ENCODE results near the gene TLR3. TPM values are rescaled to one million over a fixed set of nuclear protein-coding genes. Genes with fewer than 3 reads are reported as not detected.

TLR3 gene
- total and polyA plus RNA-seq, 10 of the 15 experiments (the other 5 are each of a cell fraction or from before 2014, with no cell fraction given) = under 0.01 to 0.05 (median 0.03) TPM; not detected in 7

DNA sequence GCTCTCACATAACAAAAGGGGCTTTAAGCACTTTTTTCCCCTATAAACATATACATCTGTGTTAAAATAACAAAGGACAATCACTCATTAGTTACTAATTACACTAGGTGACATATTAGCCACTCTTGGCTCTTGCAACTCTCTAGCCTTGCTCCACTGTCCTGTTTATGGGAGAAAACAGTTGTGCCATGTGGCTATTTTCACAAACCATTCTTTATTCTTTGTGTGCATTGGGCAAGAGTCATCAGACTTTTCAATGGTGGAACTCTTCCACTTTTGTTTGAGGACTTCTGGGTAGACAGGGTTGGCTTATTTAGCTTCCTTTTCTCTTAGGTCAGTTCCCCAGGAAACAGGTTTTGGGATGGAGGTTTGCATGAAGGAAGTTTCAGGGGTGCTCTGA lies 19.6 kb downstream of the TLR3 start:
- TF ChIP-seq FOS (IDR thresholded peaks at IDR 0.05; ENCODE audit: borderline replicate concordance, extremely low read depth, insufficient read length) (no peak), NFXL1 (IDR thresholded peaks at IDR 0.05; ENCODE audit: borderline replicate concordance) (no peak), CHD2 (IDR thresholded peaks at IDR 0.05; ENCODE audit: borderline replicate concordance, low read depth, low read length) (no peak), ZBED1 (IDR thresholded peaks at IDR 0.05; ENCODE audit: borderline replicate concordance) (no peak), SUZ12 (IDR thresholded peaks at IDR 0.05; ENCODE audit: unreplicated experiment) (no peak), MXI1 (IDR thresholded peaks at IDR 0.05; ENCODE audit: low read depth, low read length) (no peak), CREB1 (IDR thresholded peaks at IDR 0.05; ENCODE audit: low read depth) (no peak), MTA3 (IDR thresholded peaks at IDR 0.05; ENCODE audit: borderline replicate concordance, low read length) (no peak), ZNF384 (IDR thresholded peaks at IDR 0.05; ENCODE audit: borderline replicate concordance, low read depth, low read length) (no peak), CBFB (IDR thresholded peaks at IDR 0.05; ENCODE audit: low read depth) (no peak)
- TF ChIP-seq, protein P1, sequence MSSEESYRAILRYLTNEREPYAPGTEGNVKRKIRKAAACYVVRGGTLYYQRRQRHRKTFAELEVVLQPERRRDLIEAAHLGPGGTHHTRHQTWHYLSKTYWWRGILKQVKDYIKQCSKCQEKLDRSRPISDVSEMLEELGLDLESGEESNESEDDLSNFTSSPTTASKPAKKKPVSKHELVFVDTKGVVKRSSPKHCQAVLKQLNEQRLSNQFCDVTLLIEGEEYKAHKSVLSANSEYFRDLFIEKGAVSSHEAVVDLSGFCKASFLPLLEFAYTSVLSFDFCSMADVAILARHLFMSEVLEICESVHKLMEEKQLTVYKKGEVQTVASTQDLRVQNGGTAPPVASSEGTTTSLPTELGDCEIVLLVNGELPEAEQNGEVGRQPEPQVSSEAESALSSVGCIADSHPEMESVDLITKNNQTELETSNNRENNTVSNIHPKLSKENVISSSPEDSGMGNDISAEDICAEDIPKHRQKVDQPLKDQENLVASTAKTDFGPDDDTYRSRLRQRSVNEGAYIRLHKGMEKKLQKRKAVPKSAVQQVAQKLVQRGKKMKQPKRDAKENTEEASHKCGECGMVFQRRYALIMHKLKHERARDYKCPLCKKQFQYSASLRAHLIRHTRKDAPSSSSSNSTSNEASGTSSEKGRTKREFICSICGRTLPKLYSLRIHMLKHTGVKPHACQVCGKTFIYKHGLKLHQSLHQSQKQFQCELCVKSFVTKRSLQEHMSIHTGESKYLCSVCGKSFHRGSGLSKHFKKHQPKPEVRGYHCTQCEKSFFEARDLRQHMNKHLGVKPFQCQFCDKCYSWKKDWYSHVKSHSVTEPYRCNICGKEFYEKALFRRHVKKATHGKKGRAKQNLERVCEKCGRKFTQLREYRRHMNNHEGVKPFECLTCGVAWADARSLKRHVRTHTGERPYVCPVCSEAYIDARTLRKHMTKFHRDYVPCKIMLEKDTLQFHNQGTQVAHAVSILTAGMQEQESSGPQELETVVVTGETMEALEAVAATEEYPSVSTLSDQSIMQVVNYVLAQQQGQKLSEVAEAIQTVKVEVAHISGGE (CRISPR knock-in tag; IDR thresholded peaks at IDR 0.05) = no peak
- TF ChIP-seq, protein P2, sequence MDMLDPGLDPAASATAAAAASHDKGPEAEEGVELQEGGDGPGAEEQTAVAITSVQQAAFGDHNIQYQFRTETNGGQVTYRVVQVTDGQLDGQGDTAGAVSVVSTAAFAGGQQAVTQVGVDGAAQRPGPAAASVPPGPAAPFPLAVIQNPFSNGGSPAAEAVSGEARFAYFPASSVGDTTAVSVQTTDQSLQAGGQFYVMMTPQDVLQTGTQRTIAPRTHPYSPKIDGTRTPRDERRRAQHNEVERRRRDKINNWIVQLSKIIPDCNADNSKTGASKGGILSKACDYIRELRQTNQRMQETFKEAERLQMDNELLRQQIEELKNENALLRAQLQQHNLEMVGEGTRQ (IDR thresholded peaks at IDR 0.05; ENCODE audit: borderline replicate concordance, low read depth, low read length) = no peak
- TF ChIP-seq, protein P3, sequence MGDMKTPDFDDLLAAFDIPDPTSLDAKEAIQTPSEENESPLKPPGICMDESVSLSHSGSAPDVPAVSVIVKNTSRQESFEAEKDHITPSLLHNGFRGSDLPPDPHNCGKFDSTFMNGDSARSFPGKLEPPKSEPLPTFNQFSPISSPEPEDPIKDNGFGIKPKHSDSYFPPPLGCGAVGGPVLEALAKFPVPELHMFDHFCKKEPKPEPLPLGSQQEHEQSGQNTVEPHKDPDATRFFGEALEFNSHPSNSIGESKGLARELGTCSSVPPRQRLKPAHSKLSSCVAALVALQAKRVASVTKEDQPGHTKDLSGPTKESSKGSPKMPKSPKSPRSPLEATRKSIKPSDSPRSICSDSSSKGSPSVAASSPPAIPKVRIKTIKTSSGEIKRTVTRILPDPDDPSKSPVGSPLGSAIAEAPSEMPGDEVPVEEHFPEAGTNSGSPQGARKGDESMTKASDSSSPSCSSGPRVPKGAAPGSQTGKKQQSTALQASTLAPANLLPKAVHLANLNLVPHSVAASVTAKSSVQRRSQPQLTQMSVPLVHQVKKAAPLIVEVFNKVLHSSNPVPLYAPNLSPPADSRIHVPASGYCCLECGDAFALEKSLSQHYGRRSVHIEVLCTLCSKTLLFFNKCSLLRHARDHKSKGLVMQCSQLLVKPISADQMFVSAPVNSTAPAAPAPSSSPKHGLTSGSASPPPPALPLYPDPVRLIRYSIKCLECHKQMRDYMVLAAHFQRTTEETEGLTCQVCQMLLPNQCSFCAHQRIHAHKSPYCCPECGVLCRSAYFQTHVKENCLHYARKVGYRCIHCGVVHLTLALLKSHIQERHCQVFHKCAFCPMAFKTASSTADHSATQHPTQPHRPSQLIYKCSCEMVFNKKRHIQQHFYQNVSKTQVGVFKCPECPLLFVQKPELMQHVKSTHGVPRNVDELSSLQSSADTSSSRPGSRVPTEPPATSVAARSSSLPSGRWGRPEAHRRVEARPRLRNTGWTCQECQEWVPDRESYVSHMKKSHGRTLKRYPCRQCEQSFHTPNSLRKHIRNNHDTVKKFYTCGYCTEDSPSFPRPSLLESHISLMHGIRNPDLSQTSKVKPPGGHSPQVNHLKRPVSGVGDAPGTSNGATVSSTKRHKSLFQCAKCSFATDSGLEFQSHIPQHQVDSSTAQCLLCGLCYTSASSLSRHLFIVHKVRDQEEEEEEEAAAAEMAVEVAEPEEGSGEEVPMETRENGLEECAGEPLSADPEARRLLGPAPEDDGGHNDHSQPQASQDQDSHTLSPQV (IDR thresholded peaks at IDR 0.05) = no peak
- ChIA-PET SMC1A (ENCODE audit: uncharacterized antibody, unreplicated experiment) (interaction anchor here (1.0 kb wide), 1 partner anchor 13 kb away, joined by 3 read pairs; no protein-coding TSS in a partner anchor), RAD21 (ENCODE audit: unreplicated experiment) (no interaction called here), POLR2A (no interaction called here), CTCF (no interaction called here)
- FAIRE-seq (no peak), DNase-seq (ENCODE audit: low read depth, low spot score) (no peak), ATAC-seq (no peak)
- Histone ChIP-seq H3K4me1 (ENCODE audit: control insufficient read depth, insufficient read depth, low read length) (no peaks in the 10 kb centered on the region), H3K9ac (ENCODE audit: control insufficient read depth, insufficient read depth, low read length) (no peak overlapping the region), H3K4me2 (ENCODE audit: control insufficient read depth, insufficient read depth) (no peak overlapping the region), H3K36me3 (ENCODE audit: control insufficient read depth in 2 of 2, insufficient read depth in 2 of 2, low read length in 1 of 2) (no peaks in the 10 kb centered on the region), H3K79me2 (ENCODE audit: control insufficient read depth, insufficient read depth, low read length) (no peaks in the 10 kb centered on the region), H3K9me3 (replicated peaks; ENCODE audit: control insufficient read depth, insufficient read depth, low read length) (no peaks in the 10 kb centered on the region; the same call in 2 of the 3 replicates), H3K27me3 (replicated peaks in 1 of 2; ENCODE audit: control insufficient read depth in 2 of 2, insufficient read depth in 2 of 2, low read length in 1 of 2) (no peaks in the 10 kb centered on the region; a peak in 2 of 4 replicates), H4K20me1 (ENCODE audit: control insufficient read depth, insufficient read depth) (no peaks in the 10 kb centered on the region), H3K27ac (ENCODE audit: control insufficient read depth, insufficient read depth) (no peak overlapping the region), H2AFZ (ENCODE audit: control insufficient read depth, low read depth, low read length) (no peak overlapping the region), H3K4me3 (no peak overlapping the region)
- no TSS peak for BruUV-seq (replicated peaks)
- in situ Hi-C loops (cut with MboI) = no loop called here
- intact Hi-C loops (cut with micrococcal nuclease; ENCODE audit: unreplicated experiment) = no loop called here
